Jurkat, Clone E6-1 (cell line): ENCODE measurements around the gene KIF12.
"Not testable (repeated sequence)": the region's sequence is repeated elsewhere in the genome, so short reads cannot be mapped to it uniquely, and the experiment has no call there.

Experiments
- DNase-seq: peaks from one replicate; pipeline ENCODE4 v3.0.0-alpha.2; 2011; ENCODE audit warnings: low read depth, low spot score
- H3K4me3 ChIP-seq: 2 replicates; pipeline ENCODE4 v1.5.1; 2011; ENCODE audit warnings: mild to moderate bottlenecking, low read length, control low read depth, moderate library complexity

The KIF12 gene

GRCh38 chr9:114055061-114055460 lies 44.0 kb downstream of the KIF12 start:
- DNase-seq, result no peak
- no peak overlapping the region for H3K4me3 ChIP-seq

GRCh38 chr9:114054191-114054690 lies 44.9 kb downstream of the KIF12 start:
- no peak overlapping the region for H3K4me3 ChIP-seq
- DNase-seq, result no peak

- DNase-seq, result no peak
These were observed 45.7 kb downstream of the KIF12 start for GRCh38 chr9:114053246-114054005.

GRCh38 chr9:114051706-114052105 lies 47.4 kb downstream of the KIF12 start:
- DNase-seq, result no peak
- no peak overlapping the region for H3K4me3 ChIP-seq

More at GRCh38 chr9:114053246-114054005, 45.7 kb downstream of the KIF12 start:
- no peak overlapping the region for H3K4me3 ChIP-seq

- H3K4me3 ChIP-seq, result no peak overlapping the region
- DNase-seq, result no peak
These were observed 47.8 kb downstream of the KIF12 start for GRCh38 chr9:114051281-114051680.

- DNase-seq, result no peak
- H3K4me3 ChIP-seq, result no peak overlapping the region
These were observed 48.4 kb downstream of the KIF12 start for GRCh38 chr9:114050646-114051045.

- H3K4me3 ChIP-seq, result no peak overlapping the region
- no peak for DNase-seq
These were observed 48.9 kb downstream of the KIF12 start for GRCh38 chr9:114050226-114050568.

GRCh38 chr9:114049441-114050225 lies 49.5 kb downstream of the KIF12 start:
- no peak for DNase-seq
- H3K4me3 ChIP-seq, result no peak overlapping the region

GRCh38 chr9:114048533-114049415 lies 50.3 kb downstream of the KIF12 start:
- no peak overlapping the region for H3K4me3 ChIP-seq
- DNase-seq, result no peak

GRCh38 chr9:114047717-114048116 lies 51.4 kb downstream of the KIF12 start:
- no peak overlapping the region for H3K4me3 ChIP-seq
- DNase-seq, result peak; percentile 12

GRCh38 chr9:114046875-114047274 lies 52.2 kb downstream of the KIF12 start:
- DNase-seq, result no peak
- H3K4me3 ChIP-seq, result no peak overlapping the region

GRCh38 chr9:114046237-114046755 lies 52.8 kb downstream of the KIF12 start:
- DNase-seq, result no peak
- no peak overlapping the region for H3K4me3 ChIP-seq

- not testable (repeated sequence) for DNase-seq, H3K4me3 ChIP-seq
These were observed 55.4 kb downstream of the KIF12 start for GRCh38 chr9:114043660-114044059.
